Osteoblast (primary cell): ENCODE data around the gene RAD51B. TPM values are rescaled to one million over a fixed set of nuclear protein-coding genes. Genes with fewer than 3 reads are reported as not detected.

Source experiments
- DNase-seq: peaks from one replicate; pipeline ENCODE4 v3.0.0; 2011; ENCODE audit warnings: low spot score, mixed read lengths; ENCODE audit not compliant: insufficient read length; ENCODE audit errors: missing footprints
- H2AFZ ChIP-seq: 2 replicates; pipeline ENCODE4 v1.6.0; 2011; ENCODE audit warnings: mild to moderate bottlenecking, low read length
- H3K27ac ChIP-seq: 2 replicates; pipeline ENCODE4 v1.5.1; 2011; ENCODE audit warnings: mild to moderate bottlenecking, low read depth, low read length, moderate library complexity
- H3K27me3 ChIP-seq: 2 replicates; pipeline ENCODE4 v1.6.0; 2012; ENCODE audit warnings: mild to moderate bottlenecking, control low read depth, inconsistent platforms, low read length, moderate library complexity; ENCODE audit not compliant: insufficient read depth
- H3K36me3 ChIP-seq: 2 replicates; pipeline ENCODE4 v1.5.1; 2011; ENCODE audit warnings: mild to moderate bottlenecking, low read length, control low read depth, moderate library complexity; ENCODE audit not compliant: insufficient read depth
- H3K4me1 ChIP-seq: 2 replicates; pipeline ENCODE4 v1.5.1; 2011; ENCODE audit warnings: mild to moderate bottlenecking, low read length, control low read depth, moderate library complexity; ENCODE audit not compliant: insufficient read depth
- H3K4me2 ChIP-seq: 2 replicates; pipeline ENCODE4 v1.6.0; 2011; ENCODE audit warnings: mild to moderate bottlenecking, low read length; ENCODE audit not compliant: insufficient read depth
- H3K4me3 ChIP-seq: fragments of 200-600 bp; sonication (generic); 3 replicates; pipeline ENCODE4 v1.5.1; 2012; ENCODE audit warnings: mild to moderate bottlenecking, low read length, inconsistent platforms; ENCODE audit not compliant: insufficient read depth
- H3K79me2 ChIP-seq: 2 replicates; pipeline ENCODE4 v1.6.0; 2012; ENCODE audit warnings: mild to moderate bottlenecking, low read length, control low read depth, inconsistent platforms; ENCODE audit not compliant: insufficient read depth
- H3K9me3 ChIP-seq: 2 replicates; pipeline ENCODE4 v1.5.1; 2011; ENCODE audit warnings: low read depth, low read length, control low read depth
- H4K20me1 ChIP-seq: 2 replicates; pipeline ENCODE4 v1.6.0; 2012; ENCODE audit warnings: mild to moderate bottlenecking, low read length, control low read depth; ENCODE audit not compliant: insufficient read depth
- total RNA-seq: library from RNA; depleted of rRNA; stranded (reverse); fragments of >200 nt; gene quantifications from 2 replicates; pipeline ENCODE4 v1.2.3, GENCODE V29; 2012
- TF ChIP-seq, protein P1 (sequence below): IDR thresholded peaks from 2 replicates; pipeline ENCODE4 v1.5.1; 2011; ENCODE audit warnings: mild to moderate bottlenecking, low read depth, low read length, moderate library complexity; ENCODE audit errors: extremely low read depth

RAD51B gene
- total RNA-seq, 1 donor = 13.8 TPM

DNA sequence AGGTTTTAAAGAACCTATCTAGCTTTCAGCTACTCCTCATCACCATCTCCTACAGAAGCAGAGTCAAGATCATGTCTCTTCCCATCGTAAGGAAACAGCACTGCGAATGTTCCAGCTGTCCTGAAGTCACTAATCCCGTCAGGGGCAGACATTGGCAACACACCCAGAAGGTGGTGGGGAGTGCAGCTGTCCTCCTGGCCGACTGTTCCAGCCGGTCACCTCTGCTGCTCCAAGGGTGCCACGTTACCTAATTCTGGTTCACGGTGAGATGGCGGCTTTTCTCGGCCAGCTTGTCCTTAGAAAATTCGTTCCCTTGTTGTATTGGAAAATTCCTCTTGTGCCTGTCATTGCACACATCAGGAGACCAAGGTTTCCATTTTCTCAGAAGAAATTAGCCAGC is 777.1 kb downstream of the RAD51B start:
- Histone ChIP-seq H3K27ac (no peak overlapping the region), H2AFZ (no peak overlapping the region)

GRCh38 chr14:68598089-68598488 is 778.5 kb downstream of the RAD51B start:
- Histone ChIP-seq H3K27me3 (no peaks in the 10 kb centered on the region), H4K20me1 (no peaks in the 10 kb centered on the region), H3K4me1 (peaks cover 21% of the 10 kb centered on the region), H3K36me3 (no peaks in the 10 kb centered on the region), H3K27ac (peak overlapping the region; percentile 70), H3K4me2 (peak overlapping the region; percentile 57), H3K9me3 (no peaks in the 10 kb centered on the region), H3K79me2 (no peaks in the 10 kb centered on the region), H2AFZ (peak overlapping the region; percentile 80), H3K4me3 (no peak overlapping the region)
- TF ChIP-seq, protein P1, sequence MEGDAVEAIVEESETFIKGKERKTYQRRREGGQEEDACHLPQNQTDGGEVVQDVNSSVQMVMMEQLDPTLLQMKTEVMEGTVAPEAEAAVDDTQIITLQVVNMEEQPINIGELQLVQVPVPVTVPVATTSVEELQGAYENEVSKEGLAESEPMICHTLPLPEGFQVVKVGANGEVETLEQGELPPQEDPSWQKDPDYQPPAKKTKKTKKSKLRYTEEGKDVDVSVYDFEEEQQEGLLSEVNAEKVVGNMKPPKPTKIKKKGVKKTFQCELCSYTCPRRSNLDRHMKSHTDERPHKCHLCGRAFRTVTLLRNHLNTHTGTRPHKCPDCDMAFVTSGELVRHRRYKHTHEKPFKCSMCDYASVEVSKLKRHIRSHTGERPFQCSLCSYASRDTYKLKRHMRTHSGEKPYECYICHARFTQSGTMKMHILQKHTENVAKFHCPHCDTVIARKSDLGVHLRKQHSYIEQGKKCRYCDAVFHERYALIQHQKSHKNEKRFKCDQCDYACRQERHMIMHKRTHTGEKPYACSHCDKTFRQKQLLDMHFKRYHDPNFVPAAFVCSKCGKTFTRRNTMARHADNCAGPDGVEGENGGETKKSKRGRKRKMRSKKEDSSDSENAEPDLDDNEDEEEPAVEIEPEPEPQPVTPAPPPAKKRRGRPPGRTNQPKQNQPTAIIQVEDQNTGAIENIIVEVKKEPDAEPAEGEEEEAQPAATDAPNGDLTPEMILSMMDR = no peak
- DNase-seq = peak; percentile 70

More for the DNA sequence above, 777.1 kb downstream of the RAD51B start:
- Histone ChIP-seq H3K4me3 (no peak overlapping the region), H4K20me1 (no peaks in the 10 kb centered on the region), H3K36me3 (no peaks in the 10 kb centered on the region), H3K79me2 (no peaks in the 10 kb centered on the region), H3K4me1 (peaks cover 21% of the 10 kb centered on the region), H3K4me2 (no peak overlapping the region), H3K9me3 (no peaks in the 10 kb centered on the region), H3K27me3 (no peaks in the 10 kb centered on the region)
- DNase-seq = no peak
- TF ChIP-seq, protein P1 = no peak

- peak; percentile 91 for DNase-seq
- H3K27me3 ChIP-seq = no peaks in the 10 kb centered on the region
- H4K20me1 ChIP-seq = no peaks in the 10 kb centered on the region
- H3K4me3 ChIP-seq = peak overlapping the region; percentile 3
- H3K36me3 ChIP-seq = no peaks in the 10 kb centered on the region
- H3K9me3 ChIP-seq = no peaks in the 10 kb centered on the region
- H3K79me2 ChIP-seq = no peaks in the 10 kb centered on the region
- H2AFZ ChIP-seq = peak overlapping the region; percentile 80
- H3K4me2 ChIP-seq = peak overlapping the region; percentile 57
- H3K27ac ChIP-seq = peak overlapping the region; percentile 70
- peaks cover 21% of the 10 kb centered on the region for H3K4me1 ChIP-seq
- TF ChIP-seq, protein P1 = no peak
These were observed 779.3 kb downstream of the RAD51B start for GRCh38 chr14:68598621-68599447.

DNA sequence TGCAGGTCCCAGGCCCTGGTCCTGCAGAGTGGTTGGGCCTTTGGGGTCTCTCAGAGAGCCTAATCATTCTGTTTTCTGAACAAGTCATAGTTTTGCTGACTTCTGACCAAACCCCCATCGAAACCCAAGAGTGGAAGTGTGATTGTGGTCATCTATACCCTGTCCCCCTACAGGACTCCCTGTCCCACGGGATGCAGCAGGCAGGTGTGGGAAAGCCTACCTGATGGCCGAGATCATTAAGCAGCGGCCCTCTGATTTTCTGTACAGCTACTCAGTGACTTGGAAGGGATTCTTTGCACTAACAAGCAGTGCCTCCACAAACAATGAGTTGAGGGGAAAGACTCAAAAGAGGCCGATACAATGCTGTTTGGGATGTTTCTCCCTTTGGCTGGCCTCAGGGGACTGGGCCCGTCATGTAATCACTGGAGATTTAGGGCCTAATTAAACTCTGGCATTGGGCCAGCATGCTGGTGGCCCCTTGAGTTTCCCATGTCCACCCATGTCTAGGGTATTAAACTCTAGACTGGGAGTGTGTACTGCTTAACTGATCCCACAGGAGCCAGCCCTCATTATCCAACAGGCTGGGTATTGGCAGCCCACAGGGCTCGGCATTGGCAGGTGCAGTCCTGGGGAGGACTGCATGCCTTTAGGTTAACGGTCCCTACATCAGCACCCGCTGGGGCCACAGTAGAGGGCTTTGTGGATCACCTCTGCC is 780.5 kb downstream of the RAD51B start:
- Histone ChIP-seq H3K9me3 (peaks cover 3% of the 10 kb centered on the region), H3K4me1 (peaks cover 18% of the 10 kb centered on the region), H3K79me2 (no peaks in the 10 kb centered on the region), H3K4me2 (no peak overlapping the region), H3K27me3 (no peaks in the 10 kb centered on the region), H4K20me1 (no peaks in the 10 kb centered on the region), H2AFZ (no peak overlapping the region), H3K27ac (no peak overlapping the region), H3K4me3 (no peak overlapping the region), H3K36me3 (no peaks in the 10 kb centered on the region)
- peak; percentile 62 for DNase-seq
- TF ChIP-seq, protein P1 = no peak
